Measurements from ENCODE around the gene SELENOO. TPM values are rescaled to one million over a fixed set of nuclear protein-coding genes. Genes with fewer than 3 reads are reported as not detected.
A peak's percentile ranks its signal among the peaks of the same experiment; 100 is the strongest.

SELENOO gene
- total and polyA plus RNA-seq, 2 of the 13 experiments (the other 11 are each of a cell fraction or from before 2014, with no cell fraction given) = 14.4 to 19.0 TPM

DNA sequence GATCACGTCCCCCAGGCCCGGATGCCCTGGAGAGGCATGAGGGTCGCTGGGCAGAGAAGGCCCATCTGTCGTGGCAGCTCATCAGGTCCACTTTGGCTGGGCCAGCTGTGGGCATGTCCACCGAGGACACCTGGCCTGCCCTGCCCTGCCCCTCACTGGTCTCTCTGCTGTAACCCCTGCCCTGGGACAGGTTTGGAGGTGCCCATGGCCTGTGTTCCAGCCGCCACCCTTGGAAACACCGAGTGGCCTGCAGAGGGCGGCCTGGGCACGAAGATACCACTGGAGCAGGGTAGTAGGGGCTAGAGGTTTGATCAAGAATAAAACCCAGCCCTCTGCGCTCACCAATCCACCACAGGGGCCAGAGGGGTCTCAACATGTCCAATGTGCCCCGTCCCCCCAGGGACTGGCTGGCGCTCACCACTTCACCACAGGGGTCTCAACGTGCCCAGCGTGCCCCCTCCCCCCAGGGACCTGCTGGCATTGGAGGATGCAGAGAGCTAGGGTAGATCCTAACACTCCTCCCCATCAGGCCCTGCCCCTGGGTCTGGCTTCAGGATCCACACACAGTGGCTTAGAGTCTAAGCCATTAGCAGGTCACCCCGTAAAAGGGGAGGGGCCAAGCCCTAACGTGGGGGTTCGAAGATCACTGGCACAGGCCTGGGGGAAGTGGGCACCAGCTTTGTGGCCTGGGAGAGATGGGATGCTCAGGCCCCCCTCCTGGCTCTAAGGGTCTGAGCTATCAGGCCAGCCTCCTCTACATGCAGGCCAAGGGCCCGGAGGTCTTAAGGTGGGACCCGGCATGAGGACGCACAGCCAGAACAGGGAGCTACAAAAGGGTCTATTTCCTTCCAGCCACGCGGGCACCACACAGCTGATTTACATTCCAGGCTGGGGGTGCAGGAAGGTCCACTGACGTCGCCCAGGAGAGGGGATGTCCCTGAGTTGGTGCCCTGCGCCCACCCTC, 51.6 kb downstream of the SELENOO start (continued):
- TF ChIP-seq, protein P1, sequence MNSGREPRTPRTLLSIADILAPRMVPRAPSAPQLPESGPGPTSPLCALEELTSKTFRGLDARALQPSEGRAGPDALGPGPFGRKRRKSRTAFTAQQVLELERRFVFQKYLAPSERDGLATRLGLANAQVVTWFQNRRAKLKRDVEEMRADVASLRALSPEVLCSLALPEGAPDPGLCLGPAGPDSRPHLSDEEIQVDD (CRISPR knock-in tag; IDR thresholded peaks at IDR 0.05; ENCODE audit: borderline replicate concordance) = no peak
- TF ChIP-seq ZSCAN21 (CRISPR knock-in tag; IDR thresholded peaks at IDR 0.05; ENCODE audit: borderline replicate concordance) (no peak), REPIN1 (CRISPR knock-in tag; IDR thresholded peaks at IDR 0.05; ENCODE audit: borderline replicate concordance, low read depth) (no peak), JARID2 (CRISPR knock-in tag; IDR thresholded peaks at IDR 0.05; ENCODE audit: insufficient replicate concordance) (no peak), ZNF720 (CRISPR knock-in tag; IDR thresholded peaks at IDR 0.05) (no peak), STAT5B (CRISPR knock-in tag; IDR thresholded peaks at IDR 0.05) (no peak), MTF2 (CRISPR knock-in tag; IDR thresholded peaks at IDR 0.05; ENCODE audit: borderline replicate concordance) (no peak), ZNF556 (CRISPR knock-in tag; IDR thresholded peaks at IDR 0.05; ENCODE audit: borderline replicate concordance) (no peak), PRMT3 (CRISPR knock-in tag; IDR thresholded peaks at IDR 0.05; ENCODE audit: borderline replicate concordance, low read depth) (no peak), KAT8 (CRISPR knock-in tag; IDR thresholded peaks at IDR 0.05) (no peak), ZBTB21 (CRISPR knock-in tag; IDR thresholded peaks at IDR 0.05) (no peak), ZNF543 (CRISPR knock-in tag; IDR thresholded peaks at IDR 0.05) (peak; percentile 5; the same call in 1 of the 2 replicates), ZNF234 (CRISPR knock-in tag; conservative IDR thresholded peaks at IDR 0.05) (no peak), ZNF382 (CRISPR knock-in tag; IDR thresholded peaks at IDR 0.05; ENCODE audit: borderline replicate concordance) (no peak), MYC (CRISPR knock-in tag; IDR thresholded peaks at IDR 0.05; ENCODE audit: borderline replicate concordance) (no peak; the same call in 1 of the 2 replicates), ZBTB7B (CRISPR knock-in tag; IDR thresholded peaks at IDR 0.05) (no peak), CBX2 (IDR thresholded peaks at IDR 0.05; ENCODE audit: low read depth, low read length) (no peak), CBX2 (CRISPR knock-in tag; IDR thresholded peaks at IDR 0.05; ENCODE audit: low read depth) (no peak), NBN (conservative IDR thresholded peaks at IDR 0.05) (no peak), ZZZ3 (CRISPR knock-in tag; IDR thresholded peaks at IDR 0.05; ENCODE audit: borderline replicate concordance) (no peak)
- TF ChIP-seq, protein P2, sequence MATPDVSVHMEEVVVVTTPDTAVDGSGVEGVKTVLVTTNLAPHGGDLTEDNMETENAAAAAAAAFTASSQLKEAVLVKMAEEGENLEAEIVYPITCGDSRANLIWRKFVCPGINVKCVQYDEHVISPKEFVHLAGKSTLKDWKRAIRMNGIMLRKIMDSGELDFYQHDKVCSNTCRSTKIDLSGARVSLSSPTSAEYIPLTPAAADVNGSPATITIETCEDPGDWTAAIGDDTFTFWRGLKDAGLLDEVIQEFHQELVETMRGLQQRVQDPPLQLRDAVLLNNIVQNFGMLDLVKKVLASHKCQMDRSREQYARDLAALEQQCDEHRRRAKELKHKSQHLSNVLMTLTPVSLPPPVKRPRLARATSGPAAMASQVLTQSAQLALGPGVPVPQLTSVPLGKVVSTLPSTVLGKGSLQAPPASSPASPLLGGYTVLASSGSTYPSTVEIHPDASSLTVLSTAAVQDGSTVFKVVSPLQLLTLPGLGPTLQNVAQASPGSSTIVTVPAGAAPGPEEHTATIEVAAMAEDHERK (CRISPR knock-in tag; IDR thresholded peaks at IDR 0.05; ENCODE audit: low read depth) = no peak
- TF ChIP-seq, protein P3, sequence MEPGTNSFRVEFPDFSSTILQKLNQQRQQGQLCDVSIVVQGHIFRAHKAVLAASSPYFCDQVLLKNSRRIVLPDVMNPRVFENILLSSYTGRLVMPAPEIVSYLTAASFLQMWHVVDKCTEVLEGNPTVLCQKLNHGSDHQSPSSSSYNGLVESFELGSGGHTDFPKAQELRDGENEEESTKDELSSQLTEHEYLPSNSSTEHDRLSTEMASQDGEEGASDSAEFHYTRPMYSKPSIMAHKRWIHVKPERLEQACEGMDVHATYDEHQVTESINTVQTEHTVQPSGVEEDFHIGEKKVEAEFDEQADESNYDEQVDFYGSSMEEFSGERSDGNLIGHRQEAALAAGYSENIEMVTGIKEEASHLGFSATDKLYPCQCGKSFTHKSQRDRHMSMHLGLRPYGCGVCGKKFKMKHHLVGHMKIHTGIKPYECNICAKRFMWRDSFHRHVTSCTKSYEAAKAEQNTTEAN (CRISPR knock-in tag; conservative IDR thresholded peaks at IDR 0.05) = no peak
- TF ChIP-seq, protein P4, sequence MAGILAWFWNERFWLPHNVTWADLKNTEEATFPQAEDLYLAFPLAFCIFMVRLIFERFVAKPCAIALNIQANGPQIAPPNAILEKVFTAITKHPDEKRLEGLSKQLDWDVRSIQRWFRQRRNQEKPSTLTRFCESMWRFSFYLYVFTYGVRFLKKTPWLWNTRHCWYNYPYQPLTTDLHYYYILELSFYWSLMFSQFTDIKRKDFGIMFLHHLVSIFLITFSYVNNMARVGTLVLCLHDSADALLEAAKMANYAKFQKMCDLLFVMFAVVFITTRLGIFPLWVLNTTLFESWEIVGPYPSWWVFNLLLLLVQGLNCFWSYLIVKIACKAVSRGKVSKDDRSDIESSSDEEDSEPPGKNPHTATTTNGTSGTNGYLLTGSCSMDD (CRISPR knock-in tag; IDR thresholded peaks at IDR 0.05) = no peak

Data from HepG2 (cell line).